GM18505 (cell line): Measurements from ENCODE around the gene DGLUCY.
"Not testable (repeated sequence)": the region's sequence is repeated elsewhere in the genome, so short reads cannot be mapped to it uniquely, and the experiment has no call there.

Source experiments
- ATAC-seq: cut with Tn5 transposase; IDR thresholded peaks from one replicate; pipeline ENCODE4 v1.9.1; 2021; ENCODE audit not compliant: unreplicated experiment
- POLR2A ChIP-seq: IDR thresholded peaks from 4 replicates; pipeline ENCODE4 v1.6.1; 2011; ENCODE audit warnings: borderline replicate concordance; ENCODE audit not compliant: insufficient read depth, insufficient read length; ENCODE audit errors: extremely low read depth

Gene DGLUCY, protein sequence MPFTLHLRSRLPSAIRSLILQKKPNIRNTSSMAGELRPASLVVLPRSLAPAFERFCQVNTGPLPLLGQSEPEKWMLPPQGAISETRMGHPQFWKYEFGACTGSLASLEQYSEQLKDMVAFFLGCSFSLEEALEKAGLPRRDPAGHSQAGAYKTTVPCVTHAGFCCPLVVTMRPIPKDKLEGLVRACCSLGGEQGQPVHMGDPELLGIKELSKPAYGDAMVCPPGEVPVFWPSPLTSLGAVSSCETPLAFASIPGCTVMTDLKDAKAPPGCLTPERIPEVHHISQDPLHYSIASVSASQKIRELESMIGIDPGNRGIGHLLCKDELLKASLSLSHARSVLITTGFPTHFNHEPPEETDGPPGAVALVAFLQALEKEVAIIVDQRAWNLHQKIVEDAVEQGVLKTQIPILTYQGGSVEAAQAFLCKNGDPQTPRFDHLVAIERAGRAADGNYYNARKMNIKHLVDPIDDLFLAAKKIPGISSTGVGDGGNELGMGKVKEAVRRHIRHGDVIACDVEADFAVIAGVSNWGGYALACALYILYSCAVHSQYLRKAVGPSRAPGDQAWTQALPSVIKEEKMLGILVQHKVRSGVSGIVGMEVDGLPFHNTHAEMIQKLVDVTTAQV

DNA sequence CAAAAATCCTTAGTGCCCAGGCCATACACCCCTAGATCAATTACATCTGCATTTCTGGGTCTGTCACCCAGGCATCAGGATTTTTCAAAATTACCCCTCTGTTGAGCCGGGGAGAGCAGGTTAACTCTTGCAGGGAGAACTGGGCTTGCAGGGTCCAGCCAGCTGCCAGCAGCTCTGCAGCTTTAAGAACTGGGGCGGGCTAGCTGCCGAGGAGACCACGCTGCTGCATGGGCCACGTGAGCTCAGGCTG, at the start of gene DGLUCY:
DGLUCY (plus strand) TSS at position 245 of the 250 bp plus-strand sequence. CDS start 46,222 bp downstream, outside the sequence.
- no peak for ATAC-seq
- no peak for TF ChIP-seq POLR2A

DNA sequence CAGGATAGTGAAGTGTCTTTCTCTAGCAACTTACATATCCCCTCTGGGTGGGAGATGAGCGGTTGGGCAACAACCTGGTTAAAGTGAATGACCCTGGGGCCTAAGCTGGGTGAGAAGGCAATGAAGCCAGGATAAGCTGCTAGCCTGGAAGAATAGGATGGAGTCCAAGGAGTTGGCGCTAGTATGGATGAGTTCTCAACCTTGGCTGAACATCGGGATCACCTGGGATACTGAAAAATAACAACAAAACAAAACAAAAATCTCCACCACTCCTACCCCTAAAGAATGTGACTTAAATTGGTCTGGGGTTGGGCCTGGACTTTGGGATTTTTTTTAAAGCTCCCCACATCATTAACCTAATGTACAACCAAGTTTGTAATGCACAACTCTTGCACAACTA, 48.6 kb upstream of the DGLUCY start:
- ATAC-seq = no peak
- TF ChIP-seq POLR2A = no peak

DNA sequence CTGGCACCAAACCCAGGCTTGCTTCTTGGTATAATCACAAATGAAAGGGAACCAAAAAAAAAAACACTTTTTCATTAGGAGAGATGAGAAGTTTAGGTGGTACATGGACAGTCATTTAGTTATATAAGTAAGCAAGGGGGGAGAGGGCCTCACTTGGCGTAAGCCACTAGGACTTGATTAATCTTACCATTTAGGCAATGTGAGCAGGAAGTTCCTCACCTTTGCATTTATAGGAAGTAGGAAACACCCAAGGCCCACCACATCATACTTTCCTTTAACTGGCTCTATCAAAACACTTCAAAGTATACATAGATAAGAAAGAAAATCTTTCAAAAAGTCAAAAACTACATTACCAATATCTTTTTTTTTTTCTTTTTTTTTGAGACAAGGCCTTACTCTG, 46.7 kb upstream of the DGLUCY start:
- ATAC-seq = no peak
- no peak for TF ChIP-seq POLR2A

DNA sequence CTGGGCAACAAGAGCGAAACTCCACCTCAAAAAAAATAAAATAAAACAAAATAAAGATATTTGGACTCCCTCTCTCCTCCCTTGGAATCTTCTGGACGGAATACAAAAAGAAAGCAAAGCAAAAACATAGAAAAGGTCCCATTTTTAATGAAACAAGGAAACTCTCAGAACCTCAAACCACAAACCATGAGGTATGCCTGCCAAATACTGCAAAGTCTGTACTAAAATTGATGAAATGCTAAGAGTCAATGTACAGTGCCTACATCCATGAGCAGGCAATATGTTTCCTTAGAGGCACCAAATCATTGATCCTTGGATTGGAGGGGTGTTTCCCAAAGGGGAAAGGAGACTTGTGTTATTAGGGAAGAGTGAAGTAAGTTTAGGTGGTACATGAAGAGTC, 45.2 kb upstream of the DGLUCY start:
- TF ChIP-seq POLR2A = no peak
- ATAC-seq = no peak

DNA sequence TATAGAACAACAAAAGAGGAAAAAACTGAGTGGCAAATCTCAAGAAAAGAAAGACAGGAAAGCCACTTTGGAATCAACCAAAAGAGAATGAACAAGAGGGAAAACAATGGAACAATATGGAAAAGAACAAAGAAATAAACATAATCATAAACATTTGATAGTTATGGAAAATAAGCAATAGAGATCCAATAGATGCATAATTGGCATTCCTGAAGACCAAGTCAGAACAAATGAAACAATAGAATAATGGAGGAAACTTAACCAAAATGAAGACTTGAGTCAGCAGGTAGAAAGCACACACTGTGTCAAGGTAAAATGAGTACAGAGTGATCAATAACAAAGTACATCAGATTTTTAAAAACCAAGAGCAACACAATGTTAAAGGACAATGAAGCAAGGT, 43.3 kb upstream of the DGLUCY start:
- no peak for ATAC-seq
- TF ChIP-seq POLR2A = no peak

DNA sequence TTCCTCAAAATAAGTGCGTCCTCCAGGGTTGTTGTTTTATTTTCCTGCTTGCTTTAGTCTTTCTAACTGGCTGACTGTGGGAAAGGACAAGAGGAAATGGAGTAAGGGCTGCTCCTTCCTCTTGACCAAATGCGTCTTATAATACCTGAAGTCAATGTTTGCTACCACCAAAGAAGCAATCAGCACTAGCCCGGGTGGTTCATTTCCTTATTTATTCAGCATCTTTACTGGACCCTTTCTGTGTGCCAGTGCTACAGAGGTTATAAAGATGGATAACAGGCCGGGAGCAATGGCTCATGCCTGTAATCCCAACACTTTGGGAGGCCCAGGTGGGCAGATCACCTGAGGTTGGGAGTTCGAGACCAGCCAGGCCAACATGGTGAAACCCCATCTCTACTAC, 38.3 kb upstream of the DGLUCY start:
- TF ChIP-seq POLR2A = no peak
- no peak for ATAC-seq

DNA sequence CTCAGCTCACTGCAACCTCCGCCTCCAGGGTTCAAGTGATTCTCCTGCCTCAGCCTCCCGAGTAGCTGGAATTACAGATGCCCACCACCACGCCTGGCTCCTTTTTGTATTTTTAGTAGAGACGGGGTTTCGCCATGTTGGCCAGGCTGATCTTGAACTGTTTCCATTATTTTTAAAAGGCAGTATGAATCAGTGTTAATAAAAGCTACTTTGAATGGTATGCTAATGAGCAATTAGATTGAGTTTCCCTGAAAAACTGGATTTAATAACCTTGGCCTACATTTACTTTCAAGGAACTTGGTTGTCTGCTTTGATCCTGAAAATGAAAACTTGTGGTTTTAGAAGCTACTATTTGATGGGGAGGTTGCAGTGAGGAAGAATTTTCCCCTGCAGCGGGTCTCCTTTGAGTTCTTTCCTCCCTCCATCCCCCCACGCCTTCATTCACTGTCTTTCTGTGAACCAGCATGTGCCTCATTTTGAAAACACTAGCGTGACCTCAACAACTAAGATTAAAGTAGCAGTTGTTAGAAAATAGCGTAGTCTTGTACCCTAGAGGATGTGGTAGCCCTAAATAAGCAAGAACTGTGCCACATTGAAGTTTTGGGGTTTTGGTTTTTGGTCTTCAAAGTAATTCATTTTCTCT, 35.7 kb upstream of the DGLUCY start:
- no peak for ATAC-seq
- no peak for TF ChIP-seq POLR2A

DNA sequence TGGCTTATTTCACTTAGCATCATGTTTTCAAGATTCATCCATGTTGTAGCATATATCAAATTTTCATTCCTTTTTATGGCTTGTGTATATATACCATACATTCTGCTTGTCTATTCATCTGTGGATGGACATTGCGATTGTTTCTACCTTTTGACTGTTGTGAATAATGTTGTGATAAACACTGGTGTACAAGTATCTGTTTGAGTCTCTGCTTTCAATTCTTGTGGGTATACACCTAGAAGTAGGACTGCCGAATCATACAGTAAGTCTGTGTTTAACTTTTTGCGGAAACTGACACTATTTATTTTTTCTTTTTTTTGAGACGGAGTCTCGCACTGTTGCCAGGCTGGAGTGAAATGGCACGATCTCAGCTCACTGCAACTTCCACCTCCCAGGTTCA, 33.8 kb upstream of the DGLUCY start:
- TF ChIP-seq POLR2A = no peak
- ATAC-seq = no peak

DNA sequence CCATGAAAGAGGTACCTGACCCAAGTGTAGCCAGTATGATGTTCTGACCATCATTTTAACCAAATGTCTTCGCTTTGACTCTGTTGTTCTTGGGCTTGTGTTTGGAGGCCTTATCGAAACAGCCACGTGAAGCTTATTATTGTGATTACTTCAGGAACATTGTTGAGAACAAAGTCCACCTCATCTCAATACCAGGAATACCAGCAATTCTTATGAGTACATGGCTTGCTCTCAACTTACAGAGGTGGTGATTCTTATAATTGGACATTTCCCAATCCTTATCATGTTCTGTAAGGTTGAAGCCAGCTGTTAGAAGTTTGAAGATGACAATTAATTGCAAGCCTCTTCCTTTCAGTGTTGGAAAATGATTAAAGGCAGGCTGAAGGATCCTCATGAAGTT, 31.6 kb upstream of the DGLUCY start:
- no peak for ATAC-seq
- no peak for TF ChIP-seq POLR2A

DNA sequence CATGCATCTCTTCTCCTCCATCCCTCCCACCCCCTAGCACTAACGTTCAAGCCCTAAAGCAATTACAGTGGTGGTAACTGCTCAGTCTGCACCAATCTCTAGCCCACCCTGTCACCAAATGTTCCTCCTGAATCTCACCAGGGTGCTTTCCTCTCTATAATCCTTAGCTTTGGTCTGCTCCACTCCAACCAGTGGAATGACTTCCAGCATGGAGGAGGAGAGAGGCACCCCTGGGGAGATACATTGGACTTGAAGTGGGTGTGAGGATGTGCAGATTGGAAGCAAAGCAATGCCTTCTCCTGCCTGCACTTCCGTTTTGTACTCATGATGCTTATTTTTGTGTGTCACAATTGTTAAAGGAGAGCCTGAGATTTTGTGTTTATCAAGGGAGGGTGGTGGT, 29.4 kb upstream of the DGLUCY start:
- no peak for ATAC-seq
- TF ChIP-seq POLR2A = no peak

DNA sequence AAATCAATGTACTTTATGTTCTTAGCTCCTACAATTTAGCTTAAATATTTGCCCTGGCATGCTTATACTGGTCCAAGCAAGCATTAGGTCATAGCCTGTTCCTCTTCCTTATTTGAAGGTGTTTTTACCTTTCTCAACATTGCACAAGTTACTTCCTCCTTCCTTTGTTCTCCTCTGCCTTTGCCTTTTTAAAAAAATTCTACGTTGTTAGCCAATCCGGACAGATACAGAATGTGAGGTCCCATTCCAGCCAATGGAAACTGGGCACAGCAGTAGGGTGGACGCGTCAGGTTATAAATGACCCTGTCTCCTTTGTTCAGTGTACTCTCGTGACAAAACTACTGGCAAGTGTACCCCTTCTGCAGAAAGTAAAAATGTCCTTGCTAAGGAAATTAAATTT, 26.4 kb upstream of the DGLUCY start:
- not testable (repeated sequence) for ATAC-seq

DNA sequence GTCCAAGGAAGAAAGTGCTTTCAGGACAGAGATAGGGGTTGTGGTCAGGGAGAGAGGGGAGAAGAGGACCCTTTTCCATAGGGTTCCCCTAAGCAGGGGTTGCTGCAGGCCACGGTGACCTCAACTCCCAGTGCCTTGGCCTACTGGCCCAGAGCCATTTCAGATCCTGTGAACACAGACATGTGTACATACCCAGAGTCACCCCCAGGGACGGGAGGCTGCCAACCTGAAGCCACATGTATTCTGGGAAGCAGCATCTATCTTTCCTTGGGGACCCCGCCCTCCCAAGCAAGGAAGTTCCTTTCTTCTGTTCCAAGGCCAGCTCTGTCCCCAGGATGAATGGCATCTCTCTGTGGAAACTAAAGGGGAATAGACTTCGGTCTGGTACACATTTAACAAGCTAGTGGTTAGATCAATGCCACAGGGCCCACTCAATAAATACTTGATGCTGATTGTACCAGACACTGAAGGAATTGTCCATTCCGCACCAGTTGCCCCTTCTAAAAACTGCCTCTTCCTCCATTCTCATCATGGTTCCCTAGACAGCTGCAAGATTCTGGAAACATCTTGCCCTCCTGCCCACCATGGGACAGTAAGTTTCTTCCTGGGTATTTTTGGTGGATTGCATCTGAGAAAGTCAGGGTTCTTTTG, 25.2 kb upstream of the DGLUCY start:
- ATAC-seq = no peak
- TF ChIP-seq POLR2A = no peak

DNA sequence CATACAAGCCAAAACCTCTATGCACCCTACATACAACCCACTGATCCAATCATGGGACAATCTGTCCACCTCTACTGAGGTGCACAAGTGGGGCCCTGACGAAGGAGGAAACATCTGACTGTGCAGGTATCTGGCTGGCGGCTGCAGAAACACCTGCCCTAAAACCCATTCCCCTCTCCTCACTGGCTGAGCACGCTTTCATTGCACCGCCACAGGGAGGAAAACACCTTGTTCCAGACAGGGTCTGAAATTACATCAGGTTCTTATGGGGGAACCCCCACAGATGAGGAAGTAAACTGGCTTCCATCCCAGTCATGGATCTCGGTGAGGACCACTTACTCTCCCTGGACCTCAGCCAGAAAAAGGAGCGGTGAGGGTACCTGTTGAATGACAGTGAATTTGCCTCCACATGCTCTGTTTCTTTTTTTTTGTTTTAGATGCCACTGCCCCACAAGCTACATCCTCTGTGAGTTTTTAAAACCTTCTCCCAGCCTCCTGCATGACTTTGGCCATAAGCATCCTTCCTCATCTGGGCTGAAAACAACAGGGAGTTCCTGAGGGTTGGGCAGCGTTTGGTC, 23.8 kb upstream of the DGLUCY start:
- ATAC-seq = no peak
- no peak for TF ChIP-seq POLR2A
